ENCODE data around the gene PTMA. TPM values are rescaled to one million over a fixed set of nuclear protein-coding genes. Genes with fewer than 3 reads are reported as not detected.
A peak's percentile ranks its signal among the peaks of the same experiment; 100 is the strongest.

PTMA gene
- total and polyA plus RNA-seq, 2 of the 4 experiments (the other 2 are of a cell fraction): 380 to 742 TPM

GRCh38 chr2:231674587-231675338 lies 33.6 kb upstream of the PTMA start:
- Histone ChIP-seq H2BK20ac (ENCODE audit: low read depth, low read length) (peak overlapping the region; percentile 62), H3K4me1 (ENCODE audit: control insufficient read depth, insufficient read depth, low read length) (peaks cover 18% of the 10 kb centered on the region), H3K23ac (ENCODE audit: low read depth, low read length) (peak overlapping the region; percentile 94), H3K79me1 (ENCODE audit: low read depth in 1 of 2, low read length in 2 of 2) (no peaks in the 10 kb centered on the region; a peak in 1 of 4 replicates), H3K14ac (replicated peaks; ENCODE audit: low read depth, low read length) (peak overlapping the region; percentile 38; the same call in 1 of the 2 replicates), H3K9me1 (ENCODE audit: insufficient read depth, low read length) (peaks cover 3% of the 10 kb centered on the region; the same call in 1 of the 2 replicates), H3K27me3 (ENCODE audit: control insufficient read depth, insufficient read depth, low read length) (no peaks in the 10 kb centered on the region), H4K5ac (ENCODE audit: low read depth, low read length) (peak overlapping the region; percentile 32), H3K4me2 (ENCODE audit: low read depth, low read length) (no peak overlapping the region), H3K27ac (ENCODE audit: insufficient read depth, low read length) (no peak overlapping the region), H2AK5ac (ENCODE audit: low read depth, low read length) (peak overlapping the region; percentile 95), H3K56ac (ENCODE audit: extremely low read depth, insufficient read depth, low read length) (no peak overlapping the region), H3K9me3 (ENCODE audit: control insufficient read depth, insufficient read depth, low read length) (no peaks in the 10 kb centered on the region), H3K36me3 (ENCODE audit: control insufficient read depth, insufficient read depth, low read length) (no peaks in the 10 kb centered on the region), H4K8ac (ENCODE audit: low read depth in 2 of 2, low read length in 2 of 2) (peak overlapping the region; percentile 92 to 99; a peak in 3 of 4 replicates), H2AFZ (replicated peaks; ENCODE audit: low read length, poor library complexity) (peak overlapping the region; percentile 93), H3K4me3 (ENCODE audit: insufficient read depth, low read depth, low read length) (no peak overlapping the region), H3K9ac (ENCODE audit: low read depth, low read length) (no peak overlapping the region), H2BK120ac (ENCODE audit: low read depth, low read length) (peak overlapping the region; percentile 68), H2BK15ac (ENCODE audit: low read depth, low read length) (peak overlapping the region; percentile 98; the same call in 2 of the 3 replicates), H4K91ac (ENCODE audit: insufficient read depth, low read depth, low read length) (peak overlapping the region; percentile 62), H3K4ac (ENCODE audit: low read depth, low read length) (peak overlapping the region; percentile 90), H4K20me1 (ENCODE audit: insufficient read depth, low read length) (no peaks in the 10 kb centered on the region), H3K18ac (ENCODE audit: low read depth, low read length) (no peak overlapping the region), H2BK5ac (ENCODE audit: low read depth, low read length, poor library complexity, severe bottlenecking) (peak overlapping the region; percentile 16), H2AK9ac (replicated peaks; ENCODE audit: low read depth, low read length, poor library complexity) (peak overlapping the region; percentile 97)
- intact Hi-C loops (cut with micrococcal nuclease): loop anchor here (1.0 to 10.0 kb wide), 3 partner anchors 26 to 110 kb away; partner anchors contain the start of genes COPS7B and PDE6D
- dilution Hi-C loops (cut with HindIII; ENCODE audit: low sequenced_read_pairs, unreplicated experiment): no loop called here
- WGBS, 2 experiments (ENCODE audit: extremely low coverage in 2 of 2, insufficient read length in 1 of 2): 53% methylated on average over 7 of the region's 20 CpGs; no CpG with 5 or more reads in 1 of the 2 experiments
- in situ Hi-C loops (cut with MboI; ENCODE audit: low sequenced_read_pairs): loop anchor here (5.0 kb wide), 2 partner anchors 38 to 62 kb away; no protein-coding TSS in a partner anchor
- ChIA-PET CTCF (interaction anchor here (0.6 to 4.4 kb wide), 17 partner anchors 7 to 148 kb away, joined by 3 to 57 read pairs (median 3); no protein-coding TSS in a partner anchor), POLR2A (ENCODE audit: unreplicated experiment) (interaction anchor here (1.0 kb wide), 1 partner anchor 63 kb away, joined by 3 read pairs; no protein-coding TSS in a partner anchor)
- DNase-seq (peak; percentile 43), ATAC-seq (ENCODE audit: low read depth) (peak; percentile 75)
- no TSS peak for BruUV-seq (replicated peaks)
- no peak for TF ChIP-seq RCOR1 (IDR thresholded peaks at IDR 0.05; ENCODE audit: insufficient replicate concordance, low read length)
- TF ChIP-seq CHD1 (IDR thresholded peaks at IDR 0.05; ENCODE audit: low read depth, low read length): no peak
- no peak for TF ChIP-seq BHLHE40 (IDR thresholded peaks at IDR 0.05; ENCODE audit: low read depth, low read length)
- no peak for TF ChIP-seq ELK1 (IDR thresholded peaks at IDR 0.05; ENCODE audit: borderline replicate concordance, low read depth, low read length)
- TF ChIP-seq POLR2A (IDR thresholded peaks at IDR 0.05; ENCODE audit: low read depth, low read length): no peak
- TF ChIP-seq MAFK (IDR thresholded peaks at IDR 0.05; ENCODE audit: low read depth, low read length): no peak
- no peak for TF ChIP-seq MXI1 (IDR thresholded peaks at IDR 0.05; ENCODE audit: borderline replicate concordance, low read depth, low read length)
- TF ChIP-seq CEBPB (IDR thresholded peaks at IDR 0.05; ENCODE audit: low read depth, low read length): no peak
- peak; percentile 70 for TF ChIP-seq CTCF (conservative IDR thresholded peaks at IDR 0.05; ENCODE audit: low read depth, low read length)
- TF ChIP-seq RFX5 (IDR thresholded peaks at IDR 0.05; ENCODE audit: low read depth, low read length): no peak
- TF ChIP-seq RAD21 (IDR thresholded peaks at IDR 0.05; ENCODE audit: low read length): peak; percentile 66
- TF ChIP-seq USF2 (IDR thresholded peaks at IDR 0.05; ENCODE audit: low read depth, low read length): no peak
- TF ChIP-seq FOS (IDR thresholded peaks at IDR 0.05; ENCODE audit: low read depth, low read length): 0 out of 2 replicates have a peak, but pooled peaks have one; percentile 3
- no peak for TF ChIP-seq NFE2L2 (IDR thresholded peaks at IDR 0.05; ENCODE audit: low read depth, low read length)

Measured in IMR-90 (cell line).